ENCODE measurements around the gene TAF5.
"Not testable (repeated sequence)": the region's sequence is repeated elsewhere in the genome, so short reads cannot be mapped to it uniquely, and the experiment has no call there.

TAF5 gene

DNA sequence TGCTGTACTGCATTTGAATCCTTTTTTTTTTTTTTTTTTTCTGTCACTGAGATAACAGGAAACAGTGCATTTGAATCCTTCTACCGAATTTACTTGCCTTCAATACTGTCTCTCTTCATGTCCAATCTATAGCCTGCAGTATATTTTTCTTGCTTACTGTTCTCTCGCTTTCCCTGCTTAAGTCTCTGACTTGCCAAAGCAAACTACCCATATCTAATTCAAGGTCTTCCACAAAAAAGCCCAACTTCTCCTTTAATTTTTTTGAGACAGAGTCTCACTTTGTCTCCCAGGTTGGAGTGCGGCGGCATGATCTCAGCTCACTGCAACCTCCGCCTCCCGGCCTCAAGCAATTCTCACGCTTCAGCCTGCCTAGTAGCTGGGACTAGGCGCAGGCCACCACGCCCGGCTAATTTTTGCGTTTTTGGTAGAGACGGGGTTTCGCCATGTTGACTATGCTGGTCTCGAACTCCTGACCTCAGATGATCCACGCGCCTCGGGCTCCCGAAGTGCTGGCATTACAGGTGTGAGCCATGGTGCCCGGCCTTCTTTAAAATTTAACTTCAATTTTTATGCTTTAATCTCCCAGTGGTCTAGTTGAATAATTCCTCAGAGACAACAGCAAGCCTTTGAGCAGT is 29.5 kb downstream of the TAF5 start:
- no peak for DNase-seq (ENCODE audit: low read depth in 3 of 3, low spot score in 1 of 3)

DNA sequence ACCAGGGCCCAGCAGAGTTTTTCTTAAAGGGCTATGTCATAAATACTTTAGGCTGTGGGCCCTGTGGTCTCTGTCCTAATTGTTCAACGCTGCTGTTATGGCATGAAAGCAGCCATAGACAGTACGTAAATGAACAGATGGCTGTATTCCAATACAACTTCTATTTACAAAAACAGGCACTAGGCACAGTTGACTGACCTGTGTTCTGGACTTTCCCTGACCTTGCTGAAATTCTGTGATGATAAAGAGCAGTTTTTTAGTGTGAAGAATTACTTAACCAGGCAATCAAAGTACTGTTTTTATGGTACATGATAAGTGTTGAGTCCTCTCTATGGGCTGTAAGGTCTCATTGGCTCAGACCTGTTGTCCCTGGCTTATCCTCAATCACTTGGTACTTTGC is 45.8 kb downstream of the TAF5 start:
- DNase-seq (ENCODE audit: low read depth in 3 of 3, low spot score in 1 of 3): no peak

DNA sequence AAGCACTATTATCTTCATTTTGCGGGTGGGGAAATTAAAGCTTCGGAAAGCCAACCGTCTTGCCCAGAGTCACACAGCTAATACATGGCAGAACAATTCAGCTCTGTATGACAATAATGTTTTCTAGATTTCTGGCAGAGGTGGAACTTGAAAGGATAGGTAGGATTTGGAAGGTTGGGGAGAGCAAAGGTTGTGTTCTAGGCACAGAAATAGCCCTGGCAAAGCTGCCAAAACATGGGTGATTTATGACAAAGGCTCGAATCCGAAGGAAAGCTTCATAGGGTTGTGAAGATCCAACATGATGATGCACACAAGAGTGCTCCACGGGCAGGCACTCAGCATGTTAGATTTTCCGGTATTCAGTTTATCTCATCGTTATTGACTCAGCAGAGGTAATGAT is 47.8 kb downstream of the TAF5 start:
- no peak for DNase-seq (ENCODE audit: low read depth in 3 of 3, low spot score in 1 of 3)

DNA sequence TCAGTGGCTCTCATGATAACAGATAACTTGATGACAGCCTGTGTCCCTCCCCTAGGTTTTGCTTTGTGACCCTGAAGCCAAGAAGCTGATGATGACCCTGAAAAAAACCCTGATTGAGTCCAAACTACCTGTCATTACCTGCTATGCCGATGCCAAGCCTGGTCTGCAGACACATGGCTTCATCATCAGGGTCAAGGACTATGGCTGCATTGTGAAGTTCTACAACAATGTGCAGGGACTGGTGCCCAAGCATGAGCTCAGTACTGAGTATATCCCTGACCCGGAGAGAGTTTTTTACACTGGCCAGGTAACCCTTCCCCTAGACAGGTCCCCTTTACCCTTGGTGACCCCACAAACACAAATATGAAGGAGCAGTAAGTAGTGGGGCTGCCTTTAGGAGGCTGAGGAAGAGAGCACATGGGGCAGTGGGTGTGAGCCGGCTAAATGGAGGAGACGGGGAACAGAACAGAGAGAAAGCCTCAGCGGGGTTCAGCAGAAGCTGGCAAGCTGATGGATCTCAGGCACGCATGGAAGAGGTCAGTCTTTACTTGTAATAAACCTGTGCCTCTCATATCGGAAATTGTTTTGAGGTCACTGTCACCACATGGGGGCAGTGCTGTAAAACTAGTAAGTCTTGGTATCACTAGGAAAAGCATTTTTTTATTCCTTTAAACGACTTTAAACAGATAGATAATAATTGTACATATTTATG is 48.8 kb downstream of the TAF5 start:
- peak; percentile 10 to 27 (median 24) for DNase-seq (ENCODE audit: low read depth in 3 of 3, low spot score in 1 of 3)

DNA sequence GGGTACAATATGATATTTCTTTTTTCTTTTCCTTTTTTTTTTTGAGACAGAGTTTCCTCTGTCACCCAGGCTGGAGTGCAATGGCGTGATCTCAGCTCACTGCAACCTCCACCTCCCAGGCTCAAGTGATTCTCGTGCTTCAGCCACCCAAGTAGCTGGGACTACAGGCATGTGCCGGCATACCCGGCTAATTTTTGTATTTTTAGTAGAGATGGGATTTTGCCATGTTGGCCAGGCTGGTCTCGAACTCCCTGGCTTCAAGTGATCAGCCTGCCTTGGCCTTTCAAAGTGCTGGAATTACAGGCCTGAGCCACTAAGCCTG is 49.3 kb downstream of the TAF5 start:
- not testable (repeated sequence) for DNase-seq (ENCODE audit: low read depth in 3 of 3, low spot score in 1 of 3)

DNA sequence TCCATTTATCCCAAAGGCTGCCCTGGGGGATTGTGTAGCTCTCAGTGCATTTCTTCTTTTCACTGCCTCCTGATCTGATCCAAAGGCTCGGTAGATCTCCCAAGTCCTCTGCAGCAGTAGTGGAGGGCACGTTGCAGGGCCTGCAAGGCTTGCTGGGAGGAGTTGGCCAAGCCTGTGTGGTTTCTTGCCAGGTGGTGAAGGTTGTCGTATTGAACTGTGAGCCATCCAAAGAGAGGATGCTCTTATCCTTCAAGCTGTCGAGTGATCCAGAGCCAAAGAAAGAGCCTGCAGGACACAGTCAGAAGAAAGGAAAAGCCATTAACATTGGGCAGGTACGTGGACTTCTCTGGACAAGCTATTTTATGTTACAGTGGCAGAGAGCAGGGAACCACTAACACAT is 49.8 kb downstream of the TAF5 start:
- DNase-seq (ENCODE audit: low read depth in 3 of 3, low spot score in 1 of 3): no peak

DNA sequence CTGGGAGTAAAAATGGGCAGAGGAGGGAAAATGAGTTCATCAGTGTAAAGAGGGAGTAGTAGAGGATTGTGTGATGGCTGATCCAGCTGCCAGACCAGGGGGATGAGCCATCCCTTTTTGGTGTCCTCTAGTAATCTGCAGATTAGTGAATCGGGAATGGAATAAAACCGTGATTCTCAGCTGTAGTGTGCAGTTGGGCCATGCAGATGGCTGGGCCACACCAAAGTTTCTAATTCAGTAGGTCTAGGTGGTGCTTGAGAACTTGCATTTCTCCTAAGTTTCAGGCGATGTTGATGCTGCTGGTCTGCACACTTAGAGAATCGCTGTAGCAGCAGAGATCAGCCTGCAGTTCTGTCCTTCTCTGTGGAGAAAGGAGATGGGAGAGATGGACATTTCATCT is 51.3 kb downstream of the TAF5 start:
- no peak for DNase-seq (ENCODE audit: low read depth in 3 of 3, low spot score in 1 of 3)

DNA sequence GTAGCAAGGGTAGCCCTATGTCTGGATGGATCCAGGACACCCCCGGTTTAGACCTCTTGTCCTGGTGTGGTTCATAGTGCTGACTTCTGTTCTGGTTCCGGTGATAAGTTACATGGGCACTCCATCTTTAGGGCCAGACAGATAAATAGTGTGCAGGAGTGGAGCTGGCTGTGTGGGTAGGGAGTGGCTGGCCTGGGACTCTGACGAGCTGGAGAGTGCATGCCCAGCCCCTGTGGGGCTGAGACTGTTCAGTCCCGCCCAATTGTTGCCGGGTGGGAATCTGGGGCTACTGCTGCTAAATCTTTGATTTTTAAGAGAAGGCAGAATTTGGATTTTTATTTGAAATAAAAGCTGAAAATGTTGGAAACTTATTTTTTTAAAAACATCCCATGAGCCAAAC is 56.0 kb downstream of the TAF5 start:
- no peak for DNase-seq (ENCODE audit: low read depth in 3 of 3, low spot score in 1 of 3)

DNA sequence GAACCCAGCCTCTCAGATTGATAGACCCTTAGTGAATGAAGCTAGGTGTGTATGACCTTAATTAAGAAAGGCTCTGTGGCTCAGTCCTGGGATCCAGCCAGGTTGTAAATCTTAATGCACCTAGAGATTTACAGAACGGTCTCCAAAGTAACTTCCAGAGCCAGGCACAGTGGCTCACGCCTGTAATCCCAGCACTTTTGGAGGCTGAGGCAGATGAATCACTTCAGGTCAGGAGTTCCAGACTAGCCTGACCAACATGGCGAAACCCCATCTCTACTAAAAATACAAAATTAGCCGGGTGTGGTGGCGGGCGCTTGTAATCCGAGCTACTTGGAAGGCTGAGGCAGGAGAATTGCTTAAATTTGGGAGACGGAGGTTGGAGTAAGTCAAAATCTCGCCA is 60.1 kb downstream of the TAF5 start:
- DNase-seq (ENCODE audit: low read depth in 3 of 3, low spot score in 1 of 3): no peak

DNA sequence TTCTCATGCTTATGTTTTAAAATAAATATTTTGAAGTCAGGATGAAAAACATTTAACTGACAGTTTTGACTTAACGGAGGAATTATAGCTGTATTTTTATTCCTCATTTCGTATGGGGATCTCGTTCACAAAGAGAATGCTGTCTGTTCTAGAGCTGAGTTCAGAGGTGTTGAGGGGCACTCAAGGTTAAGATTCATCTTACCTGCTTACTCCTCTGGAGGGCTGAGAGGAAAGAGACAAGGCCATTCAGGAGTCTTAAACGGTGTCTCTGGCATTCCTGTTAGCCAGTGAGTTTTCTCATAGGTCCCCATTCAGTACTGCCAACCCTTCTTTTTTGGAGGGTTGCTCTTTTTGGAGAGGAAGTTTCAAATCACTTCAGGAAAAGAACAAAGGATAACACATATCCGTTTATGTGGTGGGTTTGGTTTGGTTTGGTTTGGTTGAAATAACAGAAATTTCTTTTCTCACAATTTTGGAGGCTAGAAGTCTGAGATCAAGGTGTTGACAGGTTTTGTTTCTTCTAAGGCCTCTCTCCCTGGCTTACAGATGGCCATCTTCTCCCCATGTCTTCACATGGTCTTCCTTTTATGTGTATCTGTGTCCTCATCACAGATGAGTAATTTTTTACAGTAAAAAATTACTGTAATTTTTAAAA is 61.3 kb downstream of the TAF5 start:
- no peak for DNase-seq (ENCODE audit: low read depth in 3 of 3, low spot score in 1 of 3)

DNA sequence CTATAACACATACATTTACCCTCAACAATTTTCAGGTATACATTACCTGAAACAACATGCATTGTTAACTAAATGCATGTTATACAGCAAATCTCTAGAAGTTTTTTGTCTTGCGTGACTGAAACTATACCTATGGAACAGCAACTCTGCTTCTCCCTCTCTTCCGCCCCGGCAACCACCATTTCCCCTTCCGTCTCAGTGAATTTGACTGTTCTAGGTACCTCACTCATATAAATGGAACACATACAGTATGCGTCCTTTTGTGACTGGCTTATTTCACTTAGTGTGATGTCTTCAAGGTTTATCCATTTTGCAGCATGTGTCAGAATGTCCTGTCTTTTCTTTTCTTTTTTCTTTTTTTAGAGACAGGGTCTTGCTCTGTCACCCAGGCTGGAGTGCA is 61.9 kb downstream of the TAF5 start:
- no peak for DNase-seq (ENCODE audit: low read depth in 3 of 3, low spot score in 1 of 3)

DNA sequence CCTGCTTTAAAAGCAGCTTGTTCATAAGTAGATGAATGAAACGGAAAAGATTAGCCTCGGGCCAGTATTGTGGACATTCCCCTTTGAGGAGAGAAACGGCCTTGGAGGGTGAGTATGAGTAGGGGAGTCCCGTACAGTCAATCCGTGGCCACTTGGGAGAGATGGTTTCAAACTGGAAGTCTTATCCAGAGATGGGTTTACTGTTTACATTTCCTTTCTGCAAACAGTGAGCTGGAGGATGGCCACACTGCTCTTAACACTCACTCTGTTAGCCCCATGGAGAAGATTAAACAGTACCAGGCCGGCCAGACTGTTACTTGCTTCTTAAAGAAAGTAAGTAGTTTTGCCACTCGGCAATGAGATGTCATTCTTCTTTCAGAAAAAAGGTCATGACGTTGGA is 64.1 kb downstream of the TAF5 start:
- no peak for DNase-seq (ENCODE audit: low read depth in 3 of 3, low spot score in 1 of 3)

DNA sequence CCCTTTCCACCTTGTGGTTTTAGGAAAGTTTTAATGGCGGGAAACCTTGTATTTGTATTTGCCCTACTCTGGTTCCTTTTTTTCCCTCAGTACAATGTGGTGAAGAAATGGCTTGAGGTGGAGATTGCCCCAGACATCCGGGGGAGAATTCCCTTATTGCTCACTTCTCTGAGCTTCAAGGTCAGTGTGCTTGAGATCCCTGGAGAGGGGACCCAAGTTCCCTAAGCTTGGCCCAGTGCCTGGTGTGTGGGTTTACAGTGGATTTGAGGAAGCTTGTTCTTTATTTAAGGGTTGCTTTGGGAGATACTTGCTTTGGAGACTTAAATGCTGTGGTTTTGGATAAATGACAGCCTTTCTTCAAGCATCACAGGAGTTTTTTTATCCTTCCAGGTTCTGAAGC is 66.1 kb downstream of the TAF5 start:
- DNase-seq (ENCODE audit: low read depth in 3 of 3, low spot score in 1 of 3): no peak
